HG03342 (cell line): Measurements from ENCODE around the gene CABP1.
"Not testable (repeated sequence)": the region's sequence is repeated elsewhere in the genome, so short reads cannot be mapped to it uniquely, and the experiment has no call there.

Experiments used
- ATAC-seq: cut with Tn5 transposase; IDR thresholded peaks from one replicate; pipeline ENCODE4 v1.9.1; 2021; ENCODE audit warnings: mild to moderate bottlenecking, moderate library complexity; ENCODE audit not compliant: unreplicated experiment

CABP1 gene

DNA sequence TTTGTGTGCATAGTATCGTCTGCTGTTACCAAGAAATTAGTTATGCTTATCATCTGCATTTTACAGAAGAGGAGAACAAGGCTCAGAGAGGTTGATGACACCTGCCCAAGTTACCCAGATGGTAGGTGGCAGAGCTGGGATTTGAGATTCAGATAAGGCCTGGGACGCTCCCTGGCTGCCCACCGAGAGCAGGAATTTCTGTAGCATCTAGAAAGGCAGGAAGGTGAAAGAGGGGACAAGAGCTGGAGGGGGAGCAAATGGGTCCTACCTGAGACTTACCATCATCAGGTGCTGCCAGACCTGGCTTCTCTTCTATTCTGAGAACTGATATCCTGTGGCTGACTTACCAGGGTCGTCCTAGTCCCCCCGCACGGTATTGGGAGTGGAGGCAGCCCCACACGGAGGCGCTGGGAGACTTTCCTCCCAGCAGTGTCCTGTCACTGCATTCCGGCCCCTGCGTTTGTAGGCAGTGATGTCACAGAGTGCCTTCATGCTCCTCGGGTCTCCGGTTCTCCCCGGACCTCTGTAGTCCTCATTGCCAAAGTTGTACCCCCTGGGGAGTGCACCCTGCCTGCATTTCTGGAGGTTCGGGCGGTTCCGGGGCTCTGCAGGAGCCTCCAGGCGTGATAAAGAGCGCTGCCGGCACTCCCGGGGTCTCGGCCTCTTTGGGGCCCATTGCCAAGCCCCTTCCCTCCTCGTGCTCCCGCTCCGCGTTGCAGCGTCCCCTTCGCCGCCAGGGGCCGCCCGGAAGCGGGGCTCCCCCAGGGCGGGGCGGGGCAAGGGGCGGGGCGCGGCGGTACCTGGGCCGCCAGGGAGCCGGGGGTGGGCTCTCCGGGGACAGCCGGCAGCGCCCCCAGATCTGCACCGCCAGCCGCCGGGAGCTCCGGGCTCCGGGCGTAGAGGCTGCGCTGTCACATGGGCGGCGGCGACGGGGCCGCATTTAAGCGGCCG lies at the start of gene CABP1:
TSS of gene CABP1 (plus strand) at position 856 of the 951 bp plus-strand sequence. CDS start at position 916, 60 bp downstream.
- peak; percentile 80 for ATAC-seq

DNA sequence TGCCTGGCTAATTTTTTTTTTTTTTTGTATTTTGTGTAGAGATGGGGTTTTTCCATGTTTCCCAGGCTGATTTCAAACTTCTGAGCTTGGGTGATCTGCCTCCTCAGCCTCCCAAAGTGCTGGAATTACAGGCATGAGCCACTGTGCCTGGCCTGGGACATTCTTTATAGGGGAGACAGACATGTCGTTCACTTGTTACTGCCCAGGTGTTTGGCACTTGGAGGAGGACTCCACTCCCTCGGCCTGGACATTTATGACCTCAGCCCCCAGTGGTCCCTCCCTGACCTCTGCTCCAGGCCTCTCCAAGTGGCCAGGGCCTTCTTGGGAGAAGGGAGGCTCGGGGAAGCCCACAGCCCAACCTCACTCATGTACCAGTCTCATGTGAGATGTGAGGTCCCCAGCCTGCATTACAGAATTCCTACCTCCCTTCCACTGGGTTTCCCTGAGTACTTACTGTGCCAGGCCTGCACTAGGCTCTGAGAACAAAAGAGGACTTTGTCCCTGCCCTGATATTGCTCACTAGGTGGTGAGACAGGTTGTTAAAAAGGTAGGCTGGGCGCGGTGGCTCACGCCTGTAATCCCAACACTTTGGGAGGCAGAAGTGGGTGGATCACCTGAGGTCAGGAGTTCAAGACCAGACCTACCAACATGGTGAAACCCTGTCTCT lies 49.6 kb upstream of the CABP1 start:
- ATAC-seq, result no peak

GRCh38 chr12:120592121-120593049 lies 48.0 kb upstream of the CABP1 start:
- ATAC-seq, result no peak

- ATAC-seq, result no peak
Measured at GRCh38 chr12:120596901-120597300, 43.5 kb upstream of the CABP1 start.

DNA sequence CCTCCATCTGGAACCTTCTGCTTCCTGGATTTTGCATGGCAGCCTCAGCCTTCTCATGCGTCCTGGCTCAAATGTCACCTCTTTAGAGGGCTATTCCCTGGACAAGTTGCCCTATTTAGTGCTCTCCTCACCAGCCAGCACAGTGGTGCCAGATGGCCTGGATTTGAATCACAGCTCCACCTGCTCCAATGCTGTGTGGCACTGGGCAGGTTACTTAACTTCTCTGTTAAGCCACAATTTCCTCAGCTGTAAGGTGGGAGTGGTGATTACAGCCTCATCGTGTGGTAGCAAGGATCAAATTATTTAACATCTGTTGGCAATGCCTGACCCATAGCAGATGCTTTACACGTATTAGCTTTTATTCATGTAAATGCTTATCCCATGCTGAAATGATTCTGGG lies 42.6 kb upstream of the CABP1 start:
- no peak for ATAC-seq

DNA sequence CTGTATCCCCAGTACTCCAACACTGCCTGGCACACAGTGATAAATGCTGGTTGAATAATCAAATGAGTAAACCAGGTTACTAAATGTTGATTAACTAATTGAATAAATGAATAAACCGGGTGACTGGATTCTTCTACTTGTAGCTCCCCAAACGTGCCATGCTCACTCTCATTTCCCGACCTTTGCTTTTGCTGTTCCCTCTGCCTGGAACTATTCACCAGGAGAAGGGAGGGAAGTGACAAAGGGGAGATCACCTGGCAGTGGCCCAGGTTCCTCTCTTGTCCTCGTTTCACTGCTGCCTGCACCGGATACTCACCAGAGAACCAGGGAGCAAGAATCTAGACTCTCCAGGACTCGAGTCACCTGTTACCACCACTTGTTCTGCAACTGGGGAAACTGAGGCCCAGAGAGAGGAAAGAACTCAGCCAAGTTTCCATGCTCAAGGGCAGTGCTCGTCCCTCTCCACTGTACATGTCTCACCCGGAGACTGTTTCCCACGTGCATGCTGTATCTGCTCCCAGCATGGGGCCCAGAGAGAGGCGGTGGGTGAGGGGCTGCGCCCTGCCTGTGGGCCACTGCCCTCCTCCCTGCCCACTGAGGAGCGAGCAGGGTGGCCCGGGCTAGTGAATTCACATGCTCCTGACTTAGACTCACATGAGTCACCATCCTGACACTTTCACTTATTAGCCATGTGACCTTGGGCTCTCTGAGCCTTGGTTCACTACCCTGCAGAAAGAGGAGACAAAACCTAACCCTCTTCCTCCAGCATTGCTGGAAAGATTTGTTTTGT lies 41.6 kb upstream of the CABP1 start:
- ATAC-seq, result no peak

DNA sequence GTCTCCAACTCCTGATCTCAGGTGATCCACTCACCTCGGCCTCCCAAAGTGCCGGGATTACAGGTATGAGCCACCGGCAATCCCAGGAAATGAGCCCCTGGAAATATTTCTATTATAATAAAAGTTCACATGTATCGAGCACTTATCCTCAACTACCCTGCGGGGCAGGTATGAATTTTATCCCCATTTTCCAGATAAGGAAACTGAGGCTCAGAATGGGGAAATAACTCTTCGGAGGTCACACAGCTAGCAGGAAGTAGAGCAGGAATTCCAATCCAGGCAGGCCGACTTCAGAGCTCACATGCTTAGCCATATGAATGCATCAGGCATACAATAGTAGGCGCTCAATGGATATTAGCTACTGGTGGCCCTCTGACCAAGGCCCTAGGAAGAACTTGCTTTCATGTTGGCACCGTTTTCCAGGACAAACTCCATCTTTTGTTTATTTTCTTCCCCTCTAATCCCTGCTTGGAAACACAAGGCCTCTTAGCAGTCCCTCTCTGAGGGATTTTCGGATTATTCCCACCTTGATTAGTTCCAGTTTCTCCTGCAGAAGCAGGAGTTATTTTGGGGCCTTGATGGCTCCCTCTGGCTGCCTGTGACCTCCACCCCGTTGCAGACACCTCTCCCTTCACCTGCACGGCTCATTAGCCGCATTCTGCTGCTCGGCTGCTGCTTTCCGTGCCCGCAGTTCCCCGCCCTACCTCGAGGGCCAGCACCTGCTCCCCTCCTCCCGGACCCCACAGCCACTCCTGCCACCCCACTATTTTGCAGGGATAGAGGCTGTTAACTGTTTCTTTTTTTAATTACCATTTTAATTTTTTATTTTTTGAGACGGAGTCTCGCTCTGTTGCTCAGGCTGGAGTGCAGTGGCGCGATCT lies 40.5 kb upstream of the CABP1 start:
- ATAC-seq, result no peak

- ATAC-seq, result not testable (repeated sequence)
Measured at GRCh38 chr12:120602416-120602815, 38.0 kb upstream of the CABP1 start.

- ATAC-seq, result no peak
Measured at GRCh38 chr12:120610560-120610959, 29.9 kb upstream of the CABP1 start.

DNA sequence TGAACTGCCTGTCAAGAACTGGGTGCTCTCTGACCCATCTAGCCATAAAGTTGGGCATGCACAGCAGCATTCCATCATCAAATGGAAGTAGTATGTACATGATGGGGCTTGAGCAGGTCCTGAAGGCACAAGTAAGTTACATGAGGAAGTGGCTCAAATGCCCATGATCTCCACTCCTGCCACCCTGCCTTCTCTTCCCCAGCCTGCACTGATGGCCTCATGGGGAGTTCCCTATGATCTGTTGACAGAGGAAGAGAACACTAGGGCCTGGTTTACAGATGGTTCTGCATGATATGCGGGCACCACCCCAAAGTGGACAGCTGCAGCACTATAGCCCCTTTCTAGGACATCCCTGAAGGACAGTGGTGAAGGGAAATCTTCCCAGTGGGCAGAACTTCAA lies 28.9 kb upstream of the CABP1 start:
- ATAC-seq, result not testable (repeated sequence)

DNA sequence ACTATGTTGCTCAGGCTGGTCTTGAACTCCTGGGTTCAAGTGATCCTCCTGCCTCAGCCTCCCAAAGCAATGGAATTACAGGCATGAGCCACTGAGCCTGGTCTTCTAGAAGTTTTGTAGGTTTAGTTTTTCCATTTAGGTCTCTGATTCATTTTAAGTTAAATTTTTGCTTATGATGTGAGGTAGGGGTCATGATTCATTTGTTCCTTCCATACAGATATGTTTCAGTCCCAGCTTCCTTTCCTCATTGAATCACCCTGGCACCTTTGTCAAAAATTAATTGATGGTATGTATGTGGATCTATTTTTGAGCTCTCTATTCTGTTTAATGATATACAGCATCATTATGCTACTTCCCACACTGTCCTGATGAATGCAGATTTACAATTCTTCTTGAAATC lies 25.6 kb upstream of the CABP1 start:
- no peak for ATAC-seq

DNA sequence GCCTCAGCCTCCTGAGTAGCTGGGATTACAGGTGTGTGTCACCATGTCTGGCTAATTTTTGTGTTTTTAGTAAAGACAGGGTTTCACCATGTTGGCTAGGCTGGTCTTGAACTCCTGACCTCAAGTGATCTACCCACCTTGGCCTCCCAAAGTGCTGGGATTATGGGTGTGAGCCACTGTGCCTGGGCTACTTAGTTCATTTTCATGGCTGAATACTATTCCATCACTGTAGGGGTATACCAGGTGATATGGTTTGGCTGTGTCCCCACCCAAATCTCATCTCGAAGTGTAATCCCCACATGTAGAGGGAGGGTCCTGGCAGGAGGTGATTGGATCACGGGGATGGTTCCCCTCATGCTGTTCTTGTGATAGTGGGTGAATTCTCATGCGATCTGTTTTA lies 23.2 kb upstream of the CABP1 start:
- not testable (repeated sequence) for ATAC-seq

DNA sequence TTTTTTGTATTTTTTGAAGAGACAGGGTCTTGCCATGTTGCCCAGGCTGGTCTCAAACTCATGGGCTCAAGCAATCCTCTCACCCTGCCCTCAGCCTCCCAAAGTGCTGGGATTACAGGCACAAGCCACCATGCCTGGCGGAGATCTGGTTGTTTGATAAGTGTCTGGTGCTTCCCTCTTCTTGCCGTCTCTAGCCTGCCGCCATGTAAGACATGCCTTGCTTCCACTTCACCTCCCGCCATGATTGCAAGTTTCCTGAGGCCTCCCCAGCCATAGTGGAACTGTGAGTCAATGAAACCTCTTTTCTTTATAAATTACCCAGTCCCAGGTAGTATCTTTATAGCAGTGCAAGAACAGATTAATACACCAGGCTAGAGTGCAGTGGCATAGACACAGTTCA lies 22.7 kb upstream of the CABP1 start:
- not testable (repeated sequence) for ATAC-seq

DNA sequence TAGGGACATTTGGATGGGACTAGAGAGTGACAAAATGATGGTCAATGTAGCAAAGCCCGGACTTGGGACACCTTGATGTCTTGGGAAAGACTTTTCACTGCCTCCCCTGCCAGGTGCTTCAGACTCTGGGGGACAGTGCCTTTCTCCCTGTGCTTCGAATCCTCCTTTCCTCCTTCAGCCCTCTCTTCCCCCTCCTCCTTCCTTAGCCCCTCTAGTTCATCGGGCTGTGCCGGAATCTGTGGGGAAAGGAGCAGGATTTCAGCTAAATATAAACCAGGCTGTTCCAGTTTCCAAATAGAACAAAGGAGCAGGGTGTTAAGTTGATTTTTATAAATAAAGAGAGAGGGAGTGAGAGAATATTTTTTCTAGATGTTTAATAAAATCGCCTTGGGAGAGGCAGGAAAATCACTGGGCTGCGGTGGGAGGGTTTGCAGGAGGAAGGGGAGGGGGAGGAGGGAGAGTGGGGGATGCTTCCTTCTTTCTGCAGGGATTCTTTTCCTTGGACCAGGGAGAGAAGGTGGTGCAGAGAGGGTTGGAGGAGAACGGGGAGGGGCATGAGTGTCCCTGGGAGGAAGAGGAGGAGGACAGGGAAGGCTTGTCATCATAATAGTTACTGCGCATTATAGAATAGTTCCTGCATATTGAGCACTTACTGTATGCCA lies 21.3 kb upstream of the CABP1 start:
- no peak for ATAC-seq

- ATAC-seq, result no peak
Measured at GRCh38 chr12:120620624-120621023, 19.8 kb upstream of the CABP1 start.

GRCh38 chr12:120625557-120626419 lies 14.6 kb upstream of the CABP1 start:
- ATAC-seq, result no peak

DNA sequence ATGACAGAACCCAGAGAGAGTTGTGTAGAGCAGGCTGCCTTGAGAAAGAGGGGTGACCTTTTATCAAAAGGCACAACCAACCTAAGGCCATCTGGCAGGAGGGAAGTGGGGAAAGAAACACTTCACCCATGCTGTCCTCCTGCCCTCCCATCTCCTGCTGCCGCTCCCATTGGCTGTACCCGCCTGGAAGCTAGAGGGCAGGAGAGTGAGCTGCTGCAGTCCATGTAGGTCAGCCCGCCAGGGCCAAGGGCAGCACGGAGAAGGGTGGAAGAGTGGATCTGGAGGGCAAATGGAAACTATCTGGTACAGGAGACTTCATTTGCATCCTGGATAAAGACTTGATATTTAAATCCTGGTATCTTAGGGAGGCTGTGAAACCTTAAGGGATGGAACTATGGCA lies 11.5 kb upstream of the CABP1 start:
- ATAC-seq, result no peak
